Thyroid gland (tissue), 4 donors: ENCODE measurements around the gene FHOD3. TPM values are rescaled to one million over a fixed set of nuclear protein-coding genes. Genes with fewer than 3 reads are reported as not detected.

Source experiments
- DNase-seq, 2 donors: peaks; one replicate each; pipeline ENCODE4 v3.0.0-alpha.2; 2019
- H3K27ac ChIP-seq, 3 donors: fragments of 200-600 bp; sonication (generic); 1 replicate in 2 of 3; 2 replicates in 1 of 3; pipeline ENCODE4 v1.5.1; 2016 to 2019; ENCODE audit warnings: mild to moderate bottlenecking in 1 of 3, moderate library complexity in 1 of 3
- H3K27me3 ChIP-seq: fragments of 200-600 bp; sonication (generic); one replicate; pipeline ENCODE4 v1.5.1; 2019
- H3K36me3 ChIP-seq, 2 donors: fragments of 200-600 bp; sonication (generic); one replicate each; pipeline ENCODE4 v1.5.1; 2016 to 2019
- H3K4me1 ChIP-seq, 2 donors: fragments of 200-600 bp; sonication (generic); one replicate each; pipeline ENCODE4 v1.5.1; 2017 to 2019
- H3K4me3 ChIP-seq, 3 donors: fragments of 200-600 bp; sonication (generic); replicated peaks in 1 of 3; 1 replicate in 2 of 3; 2 replicates in 1 of 3; pipeline ENCODE4 v1.5.1; 2016; ENCODE audit warnings: mild to moderate bottlenecking in 1 of 3
- H3K9me3 ChIP-seq: fragments of 200-600 bp; sonication (generic); one replicate; pipeline ENCODE4 v1.5.1; 2017
- CTCF ChIP-seq, 6 experiments: fragments of 200-600 bp in 3 of 6; fragments of 450-650 bp in 3 of 6; sonication (generic) in 3 of 6; IDR thresholded peaks; one replicate each; pipeline ENCODE4 v1.5.1; 2016 to 2019; ENCODE audit warnings: antibody characterized with exemption in 6 of 6, mild to moderate bottlenecking in 2 of 6, inconsistent platforms in 1 of 6, moderate library complexity in 1 of 6
- POLR2A ChIP-seq, 2 donors: fragments of 450-650 bp; IDR thresholded peaks; one replicate each; pipeline ENCODE4 v1.6.1; 2017; ENCODE audit warnings: antibody characterized with exemption in 2 of 2, mild to moderate bottlenecking in 2 of 2, moderate library complexity in 1 of 2
- WGBS, 2 donors: methylation state at CpG; one replicate each; pipeline ENCODE4 v1.1.5; 2017; 5-methylcytosine and 5-hydroxymethylcytosine counted together
- intact Hi-C: fragments of 100-400 bp; cut with DNase I; formaldehyde crosslinking; loops from one replicate; pipeline ENCODE4 v1.15.1; 2023
- total RNA-seq, 4 donors: library from RNA; depleted of rRNA; stranded (reverse); fragments of >200 nt; gene quantifications; one replicate each; pipeline ENCODE4 v1.2.3, GENCODE V29; 2016

FHOD3 gene
- total RNA-seq, 4 donors from 2014 or later = 1.6 to 6.9 (median 4.8) TPM

DNA sequence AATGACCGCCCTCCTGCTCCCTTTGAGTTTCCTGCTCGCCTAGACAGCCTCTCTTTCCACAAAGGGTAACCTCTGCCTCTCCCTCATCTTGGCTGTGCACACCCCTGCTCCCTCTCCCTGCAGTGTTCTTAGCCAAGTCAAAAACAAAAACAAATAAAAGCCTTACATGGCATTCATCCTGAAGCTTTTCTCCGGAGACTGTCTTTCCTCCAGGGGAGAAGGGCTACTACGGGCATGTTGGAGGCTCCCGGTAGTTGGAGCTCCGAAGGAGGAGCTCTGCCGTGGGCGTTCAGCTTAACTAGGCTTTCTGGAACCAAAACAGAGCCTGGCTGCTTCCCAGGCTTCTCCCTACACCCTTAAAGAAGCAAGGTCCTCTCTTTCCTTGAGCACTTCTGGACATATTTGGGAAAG, 427.1 kb downstream of the FHOD3 start:
- H3K27ac ChIP-seq = no peak overlapping the region
- TF ChIP-seq CTCF (IDR thresholded peaks at IDR 0.05) (no peak), POLR2A (IDR thresholded peaks at IDR 0.05) (no peak)
- no peaks in the 10 kb centered on the region for H3K36me3 ChIP-seq
- no peaks in the 10 kb centered on the region for H3K4me1 ChIP-seq
- no peaks in the 10 kb centered on the region for H3K27me3 ChIP-seq
- peak; percentile 13 to 25 for DNase-seq
- H3K9me3 ChIP-seq = no peaks in the 10 kb centered on the region
- intact Hi-C loops = no loop called here
- 47 to 54% methylated on average over 7 to 8 of the region's 8 CpGs for WGBS, 2 donors
- H3K4me3 ChIP-seq = no peak overlapping the region

- Histone ChIP-seq H3K27me3 (no peaks in the 10 kb centered on the region), H3K9me3 (no peaks in the 10 kb centered on the region), H3K36me3 (no peaks in the 10 kb centered on the region), H3K27ac (no peak overlapping the region), H3K4me1 (no peaks in the 10 kb centered on the region), H3K4me3 (no peak overlapping the region)
- TF ChIP-seq POLR2A (IDR thresholded peaks at IDR 0.05) (no peak), CTCF (IDR thresholded peaks at IDR 0.05) (no peak)
- intact Hi-C loops = no loop called here
- 70 to 88% methylated on average over 4 of the region's 4 CpGs for WGBS, 2 donors
- DNase-seq = no peak
Measured at GRCh38 chr18:36728345-36728744, 430.8 kb downstream of the FHOD3 start.

- DNase-seq = no peak
- H3K9me3 ChIP-seq = no peaks in the 10 kb centered on the region
- no peaks in the 10 kb centered on the region for H3K27me3 ChIP-seq
- H3K4me1 ChIP-seq = no peaks in the 10 kb centered on the region
- no peak for TF ChIP-seq POLR2A (IDR thresholded peaks at IDR 0.05)
- TF ChIP-seq CTCF (IDR thresholded peaks at IDR 0.05) = no peak
- H3K4me3 ChIP-seq = no peak overlapping the region
- no peak overlapping the region for H3K27ac ChIP-seq
- intact Hi-C loops = no loop called here
- H3K36me3 ChIP-seq = no peaks in the 10 kb centered on the region
Measured at GRCh38 chr18:36729197-36729596, 431.7 kb downstream of the FHOD3 start.

DNA sequence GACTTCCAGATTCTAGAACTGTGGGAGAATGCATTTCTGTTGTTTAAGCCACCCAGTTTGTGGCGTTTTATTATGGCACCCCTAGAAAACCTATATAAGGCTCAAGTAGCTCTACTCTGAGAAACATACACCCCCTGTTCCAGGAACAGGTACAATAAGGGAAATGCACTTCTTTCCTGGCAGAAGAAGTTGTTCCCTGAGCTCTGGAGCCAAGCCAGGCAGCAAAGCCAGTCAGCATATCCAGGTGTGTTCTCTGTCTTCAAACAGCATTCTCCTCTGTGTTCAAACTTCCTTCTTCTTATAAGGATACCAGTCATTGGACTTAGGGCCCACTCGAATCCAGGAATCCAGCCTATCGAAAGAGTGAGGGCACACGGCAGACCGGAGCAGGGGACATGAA, 434.8 kb downstream of the FHOD3 start:
- H3K36me3 ChIP-seq = no peaks in the 10 kb centered on the region
- H3K4me1 ChIP-seq = no peaks in the 10 kb centered on the region
- intact Hi-C loops = no loop called here
- no peaks in the 10 kb centered on the region for H3K9me3 ChIP-seq
- DNase-seq = no peak
- no peaks in the 10 kb centered on the region for H3K27me3 ChIP-seq
- no peak for TF ChIP-seq CTCF (IDR thresholded peaks at IDR 0.05)
- TF ChIP-seq POLR2A (IDR thresholded peaks at IDR 0.05) = no peak
- WGBS, 2 donors = 98 to 99% methylated on average over 5 of the region's 5 CpGs
- H3K4me3 ChIP-seq = no peak overlapping the region
- H3K27ac ChIP-seq = no peak overlapping the region

DNA sequence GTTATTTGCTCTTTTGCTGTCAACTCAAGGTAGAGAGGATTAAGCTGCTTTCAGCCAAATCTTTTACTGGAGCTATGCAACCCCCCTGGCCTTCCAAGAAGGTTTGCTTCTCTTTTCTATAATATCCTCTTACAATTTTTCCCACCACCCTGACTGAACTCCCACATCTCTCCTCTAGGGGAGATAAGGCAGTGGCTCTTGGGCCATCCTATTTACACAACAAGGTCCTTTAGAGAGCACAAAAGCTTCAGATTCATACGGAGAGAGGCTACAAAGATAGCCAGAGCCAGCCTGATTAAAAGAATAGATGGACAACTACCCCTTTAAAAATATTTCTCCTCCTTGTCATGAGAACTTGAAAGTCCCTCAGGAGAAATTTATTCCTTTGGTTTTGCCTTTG, 435.6 kb downstream of the FHOD3 start:
- WGBS, 2 donors = 63 to 88% methylated on average over 1 of the region's 1 CpG
- DNase-seq = no peak
- Histone ChIP-seq H3K36me3 (no peaks in the 10 kb centered on the region), H3K27ac (no peak overlapping the region), H3K27me3 (no peaks in the 10 kb centered on the region), H3K9me3 (no peaks in the 10 kb centered on the region), H3K4me1 (no peaks in the 10 kb centered on the region), H3K4me3 (no peak overlapping the region)
- TF ChIP-seq CTCF (IDR thresholded peaks at IDR 0.05) = no peak
- no peak for TF ChIP-seq POLR2A (IDR thresholded peaks at IDR 0.05)
- intact Hi-C loops = no loop called here
